Endothelial cell (in vitro differentiated cells): ENCODE data around the gene EVPLL. TPM values are rescaled to one million over a fixed set of nuclear protein-coding genes. Genes with fewer than 3 reads are reported as not detected.
"Not testable (repeated sequence)": the region's sequence is repeated elsewhere in the genome, so short reads cannot be mapped to it uniquely, and the experiment has no call there.

Experiments used
- DNase-seq: peaks from one replicate; pipeline ENCODE4 v3.0.0; 2021; ENCODE audit warnings: low spot score
- H3K27ac Mint-ChIP-seq: one replicate; pipeline ENCODE4 v1.8.0; 2021; ENCODE audit warnings: mixed read lengths, inconsistent platforms; ENCODE audit not compliant: unreplicated experiment
- H3K27me3 Mint-ChIP-seq: one replicate; pipeline ENCODE4 v1.8.0; 2021; ENCODE audit warnings: mild to moderate bottlenecking, moderate library complexity, mixed read lengths, inconsistent platforms; ENCODE audit not compliant: unreplicated experiment
- H3K36me3 Mint-ChIP-seq: one replicate; pipeline ENCODE4 v1.8.0; 2021; ENCODE audit warnings: mild to moderate bottlenecking, low read depth, mixed read lengths, inconsistent platforms; ENCODE audit not compliant: unreplicated experiment
- H3K4me1 Mint-ChIP-seq: one replicate; pipeline ENCODE4 v1.8.0; 2021; ENCODE audit warnings: mild to moderate bottlenecking, mixed read lengths, inconsistent platforms; ENCODE audit not compliant: unreplicated experiment
- H3K4me3 Mint-ChIP-seq: one replicate; pipeline ENCODE4 v1.8.0; 2021; ENCODE audit warnings: mild to moderate bottlenecking, mixed read lengths, inconsistent platforms; ENCODE audit not compliant: unreplicated experiment
- H3K9me3 Mint-ChIP-seq: one replicate; pipeline ENCODE4 v1.8.0; 2021; ENCODE audit warnings: mixed read lengths, inconsistent platforms; ENCODE audit not compliant: unreplicated experiment
- total RNA-seq: library from RNA; stranded (reverse); fragmentation: NEBNext Ultra II Directional; extraction: Animal tissue kit (Norgen Biotek cat#: 25700); gene quantifications from one replicate; pipeline ENCODE4 v1.2.1, GENCODE V29; 2021; ENCODE audit not compliant: unreplicated experiment

EVPLL gene
- total RNA-seq, 1 donor from 2014 or later: not detected

GRCh38 chr17:18408906-18409305, 31.3 kb downstream of the EVPLL start:
- not testable (repeated sequence) for H3K27ac Mint-ChIP-seq, DNase-seq, H3K27me3 Mint-ChIP-seq, H3K4me3 Mint-ChIP-seq, H3K36me3 Mint-ChIP-seq, H3K9me3 Mint-ChIP-seq
- peaks cover 12% of the 10 kb centered on the region for H3K4me1 Mint-ChIP-seq

GRCh38 chr17:18409321-18409720, 31.7 kb downstream of the EVPLL start:
- H3K9me3 Mint-ChIP-seq, H3K27ac Mint-ChIP-seq, H3K36me3 Mint-ChIP-seq, DNase-seq, H3K4me3 Mint-ChIP-seq, H3K27me3 Mint-ChIP-seq: not testable (repeated sequence)
- H3K4me1 Mint-ChIP-seq: peaks cover 12% of the 10 kb centered on the region

GRCh38 chr17:18410736-18411135, 33.2 kb downstream of the EVPLL start:
- Mint-ChIP-seq H3K27ac (peak overlapping the region; percentile 52), H3K4me1 (peaks cover 12% of the 10 kb centered on the region), H3K4me3 (peak overlapping the region; percentile 94)
- not testable (repeated sequence) for H3K36me3 Mint-ChIP-seq, DNase-seq, H3K27me3 Mint-ChIP-seq, H3K9me3 Mint-ChIP-seq

GRCh38 chr17:18411377-18411864, 33.8 kb downstream of the EVPLL start:
- not testable (repeated sequence) for H3K27me3 Mint-ChIP-seq, H3K36me3 Mint-ChIP-seq, H3K9me3 Mint-ChIP-seq
- peak overlapping the region; percentile 94 for H3K4me3 Mint-ChIP-seq
- peaks cover 12% of the 10 kb centered on the region for H3K4me1 Mint-ChIP-seq
- peak; percentile 26 for DNase-seq
- peak overlapping the region; percentile 87 for H3K27ac Mint-ChIP-seq

- H3K27me3 Mint-ChIP-seq, H3K36me3 Mint-ChIP-seq, H3K27ac Mint-ChIP-seq, H3K4me3 Mint-ChIP-seq, DNase-seq, H3K9me3 Mint-ChIP-seq: not testable (repeated sequence)
- peaks cover 12% of the 10 kb centered on the region for H3K4me1 Mint-ChIP-seq
These were observed 34.5 kb downstream of the EVPLL start for GRCh38 chr17:18412001-18412538.

- H3K9me3 Mint-ChIP-seq, H3K27ac Mint-ChIP-seq, H3K36me3 Mint-ChIP-seq, H3K4me1 Mint-ChIP-seq, H3K27me3 Mint-ChIP-seq, DNase-seq, H3K4me3 Mint-ChIP-seq: not testable (repeated sequence)
These were observed 43.9 kb downstream of the EVPLL start for GRCh38 chr17:18421521-18421920.

- H3K27ac Mint-ChIP-seq, H3K36me3 Mint-ChIP-seq, H3K9me3 Mint-ChIP-seq, H3K4me3 Mint-ChIP-seq, H3K4me1 Mint-ChIP-seq, H3K27me3 Mint-ChIP-seq, DNase-seq: not testable (repeated sequence)
These were observed 44.9 kb downstream of the EVPLL start for GRCh38 chr17:18422464-18422863.

- H3K27ac Mint-ChIP-seq, H3K27me3 Mint-ChIP-seq, H3K9me3 Mint-ChIP-seq, H3K36me3 Mint-ChIP-seq, H3K4me1 Mint-ChIP-seq, H3K4me3 Mint-ChIP-seq, DNase-seq: not testable (repeated sequence)
These were observed 45.4 kb downstream of the EVPLL start for GRCh38 chr17:18423015-18423414.

- not testable (repeated sequence) for H3K4me1 Mint-ChIP-seq, H3K27me3 Mint-ChIP-seq, H3K36me3 Mint-ChIP-seq, H3K9me3 Mint-ChIP-seq, DNase-seq, H3K4me3 Mint-ChIP-seq, H3K27ac Mint-ChIP-seq
These were observed 48.0 kb downstream of the EVPLL start for GRCh38 chr17:18425593-18425992.

GRCh38 chr17:18426639-18427038, 49.1 kb downstream of the EVPLL start:
- H3K27me3 Mint-ChIP-seq, H3K4me3 Mint-ChIP-seq, H3K4me1 Mint-ChIP-seq, H3K36me3 Mint-ChIP-seq, H3K9me3 Mint-ChIP-seq, DNase-seq, H3K27ac Mint-ChIP-seq: not testable (repeated sequence)

GRCh38 chr17:18432206-18432605, 54.6 kb downstream of the EVPLL start:
- not testable (repeated sequence) for H3K9me3 Mint-ChIP-seq, DNase-seq, H3K4me3 Mint-ChIP-seq, H3K27ac Mint-ChIP-seq, H3K27me3 Mint-ChIP-seq, H3K36me3 Mint-ChIP-seq, H3K4me1 Mint-ChIP-seq
